Activated CD4-positive, CD25-positive, alpha-beta regulatory T cell treated with anti-CD3 and anti-CD28 coated beads, Interleukin-2, amount 50 U/mL, for 72 hours (primary cell): Measurements from ENCODE around the gene SAA4.

Experiments used
- DNase-seq: peaks from one replicate; pipeline ENCODE4 v3.0.0; 2021

The SAA4 gene

GRCh38 chr11:18188796-18189195, 47.8 kb downstream of the SAA4 start:
- DNase-seq: no peak
